ENCODE measurements around the gene AKTIP.
"Not testable (repeated sequence)": the region's sequence is repeated elsewhere in the genome, so short reads cannot be mapped to it uniquely, and the experiment has no call there.

The AKTIP gene

DNA sequence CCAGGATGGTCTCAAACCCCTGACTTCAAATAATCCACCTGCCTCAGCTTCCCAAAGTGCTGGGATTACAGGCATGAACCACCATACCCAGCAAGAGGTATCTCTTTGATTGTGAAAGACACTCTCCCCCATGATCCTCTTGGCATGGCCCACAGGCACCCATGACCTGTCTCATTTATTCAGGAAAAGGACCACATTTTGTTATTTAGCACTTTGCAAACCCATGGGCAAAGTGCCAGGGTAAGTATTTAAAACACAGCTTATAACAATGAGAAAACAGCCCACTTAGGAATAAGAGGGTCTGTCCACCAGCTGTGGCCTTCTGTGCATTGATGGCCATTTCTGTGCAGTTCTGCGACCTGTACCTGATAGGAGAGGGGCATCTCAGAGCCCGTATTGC is 12.8 kb upstream of the AKTIP start:
- DNase-seq (ENCODE audit: low read depth), result no peak

DNA sequence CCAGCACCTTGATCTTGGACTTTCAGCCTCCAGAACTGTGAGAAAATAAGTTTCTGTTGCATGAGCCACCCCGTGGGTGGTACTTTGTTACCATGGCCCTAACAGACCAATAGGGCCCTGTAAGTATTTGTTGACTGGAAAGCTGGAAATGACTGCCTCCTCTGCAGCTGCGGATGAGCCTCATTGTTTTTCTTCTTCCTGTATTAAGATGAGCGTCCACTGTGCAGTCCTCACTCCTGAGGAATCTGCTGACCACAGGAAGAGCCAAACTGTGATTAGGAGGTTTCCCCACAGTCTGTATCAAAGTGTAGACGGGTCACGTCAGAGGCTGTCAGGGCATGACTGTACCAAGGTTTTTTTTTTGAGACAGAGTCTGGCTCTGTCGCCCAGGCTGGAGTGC is 12.2 kb upstream of the AKTIP start:
- DNase-seq (ENCODE audit: low read depth), result no peak

DNA sequence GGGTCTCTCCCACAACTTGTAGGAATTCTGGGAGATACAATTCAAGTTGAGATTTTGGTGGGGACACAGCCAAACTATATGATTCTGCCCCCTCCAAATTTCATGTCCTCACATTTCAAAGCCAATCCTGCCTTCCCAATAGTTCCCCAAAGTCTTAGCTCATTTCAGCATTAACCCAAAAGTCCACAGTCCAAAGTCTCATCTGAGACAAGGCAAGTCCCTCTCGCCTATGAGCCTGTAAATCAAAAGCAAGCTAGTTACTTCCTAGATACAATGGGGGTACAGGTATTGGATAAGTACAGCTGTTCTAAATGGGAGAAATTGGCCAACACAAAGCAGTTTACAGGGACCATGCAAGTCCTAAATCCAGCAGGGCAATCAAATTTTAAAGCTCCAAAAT is 9.8 kb upstream of the AKTIP start:
- not testable (repeated sequence) for DNase-seq (ENCODE audit: low read depth)

DNA sequence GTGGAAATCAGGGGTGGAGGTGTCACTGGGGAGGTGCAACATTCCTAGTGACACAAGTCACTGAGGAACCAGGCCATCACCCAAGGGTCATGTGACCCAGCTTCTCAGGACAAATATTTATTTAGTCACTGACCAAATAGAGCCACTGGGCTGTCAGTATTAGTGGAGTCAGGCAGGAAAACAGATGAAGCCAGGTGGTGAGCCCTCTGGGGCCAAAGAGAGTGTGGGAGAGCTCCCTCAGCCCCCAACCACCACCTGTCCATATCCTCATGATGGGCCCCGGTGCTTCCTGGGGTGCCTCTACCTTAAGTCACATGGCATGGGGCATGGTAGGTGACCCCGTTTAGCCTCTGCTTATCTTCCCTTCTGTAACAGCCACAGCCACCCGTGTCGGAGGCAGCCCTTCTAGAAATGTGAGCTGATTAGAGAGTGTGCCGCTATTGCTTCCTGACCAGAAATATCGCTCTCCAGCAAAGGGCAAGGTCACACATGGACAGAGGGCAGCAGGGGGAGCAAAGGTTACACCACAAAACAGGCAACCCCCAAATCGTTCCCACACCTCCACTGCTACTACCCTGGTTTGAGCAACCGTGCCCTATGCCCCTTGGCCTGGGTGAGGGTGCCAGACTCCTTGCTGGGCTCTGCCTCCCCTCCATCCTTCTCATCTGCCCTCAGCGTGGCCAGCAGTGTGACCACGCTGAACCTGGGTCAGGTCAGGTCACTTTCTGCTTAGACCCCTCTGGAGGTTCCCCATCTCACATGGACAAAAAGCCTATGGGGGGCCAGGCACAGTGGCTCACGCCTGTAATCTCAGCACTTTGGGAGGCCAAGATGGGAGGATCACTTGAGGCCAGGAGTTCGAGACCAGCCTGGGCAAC is 8.6 kb upstream of the AKTIP start:
- no peak for DNase-seq (ENCODE audit: low read depth)

DNA sequence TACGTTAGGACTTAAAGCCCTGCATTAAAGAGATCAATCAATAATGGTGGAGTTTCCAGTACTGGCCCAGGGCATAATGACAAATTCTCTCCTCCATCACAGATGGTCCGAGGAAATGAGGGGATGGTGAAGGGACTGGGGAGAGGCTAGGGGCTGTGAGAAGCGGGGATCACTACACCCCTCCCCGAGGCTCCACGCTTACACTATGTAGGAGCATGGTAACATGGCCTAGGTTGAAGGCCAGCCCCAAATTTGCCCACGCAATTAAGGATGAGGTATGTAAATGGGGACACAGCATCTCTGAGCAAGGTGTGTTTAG is 8.0 kb upstream of the AKTIP start:
- no peak for DNase-seq (ENCODE audit: low read depth)

DNA sequence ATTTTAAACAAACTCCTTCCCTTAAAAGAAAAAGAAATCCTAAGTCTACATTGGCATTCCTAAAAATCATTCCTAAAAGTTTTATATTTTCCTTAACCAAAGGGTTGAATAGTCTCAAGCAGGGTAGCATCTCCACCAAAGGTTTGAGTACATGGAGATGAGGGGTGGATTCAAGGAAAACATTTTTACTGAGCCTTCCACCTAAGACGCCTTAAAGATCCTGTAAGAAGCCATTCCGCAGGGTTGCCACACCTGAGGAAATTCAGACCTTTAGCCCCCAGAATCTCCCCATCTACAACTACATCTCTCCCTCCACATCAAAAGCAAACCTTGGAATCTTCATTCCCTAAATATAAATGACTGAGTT is 7.7 kb upstream of the AKTIP start:
- no peak for DNase-seq (ENCODE audit: low read depth)

DNA sequence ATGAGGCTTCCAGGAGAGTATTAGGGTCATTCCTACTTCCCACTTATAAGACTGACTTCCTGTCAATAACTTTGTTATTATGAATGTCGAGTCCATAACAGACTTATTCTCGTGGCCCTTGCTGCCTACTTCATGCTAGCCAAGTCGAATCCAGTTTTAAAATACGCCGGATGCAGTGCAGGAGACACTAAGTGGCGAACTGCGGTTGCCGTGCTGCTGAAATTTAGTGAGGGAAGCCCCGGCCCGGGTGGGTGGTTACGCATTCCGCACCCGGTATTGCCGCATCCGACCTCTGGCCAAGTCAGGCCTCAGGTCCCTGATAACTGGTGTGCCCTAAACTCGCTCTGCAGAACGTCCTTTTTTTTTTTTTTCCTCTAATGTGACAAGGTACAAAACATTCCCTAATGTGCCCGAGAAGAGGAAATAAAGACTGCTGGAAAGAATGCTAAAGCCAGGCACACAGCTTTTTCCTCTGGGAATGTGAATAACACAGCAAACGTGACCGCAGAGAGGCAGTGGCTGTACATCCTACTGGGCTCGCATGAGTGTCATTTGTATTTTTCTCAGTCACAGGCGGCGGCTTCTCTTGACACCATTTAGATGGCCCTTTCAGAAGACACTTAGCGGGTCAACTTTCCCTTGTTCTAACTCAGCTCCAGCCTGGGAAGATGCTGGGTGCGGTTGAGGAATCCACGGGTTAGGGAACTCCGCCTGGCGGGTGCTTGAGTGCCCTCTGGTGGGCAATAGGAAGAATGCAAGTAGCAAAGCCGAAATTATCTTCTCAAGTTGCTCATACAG is 7.1 kb upstream of the AKTIP start:
- DNase-seq (ENCODE audit: low read depth), result no peak

DNA sequence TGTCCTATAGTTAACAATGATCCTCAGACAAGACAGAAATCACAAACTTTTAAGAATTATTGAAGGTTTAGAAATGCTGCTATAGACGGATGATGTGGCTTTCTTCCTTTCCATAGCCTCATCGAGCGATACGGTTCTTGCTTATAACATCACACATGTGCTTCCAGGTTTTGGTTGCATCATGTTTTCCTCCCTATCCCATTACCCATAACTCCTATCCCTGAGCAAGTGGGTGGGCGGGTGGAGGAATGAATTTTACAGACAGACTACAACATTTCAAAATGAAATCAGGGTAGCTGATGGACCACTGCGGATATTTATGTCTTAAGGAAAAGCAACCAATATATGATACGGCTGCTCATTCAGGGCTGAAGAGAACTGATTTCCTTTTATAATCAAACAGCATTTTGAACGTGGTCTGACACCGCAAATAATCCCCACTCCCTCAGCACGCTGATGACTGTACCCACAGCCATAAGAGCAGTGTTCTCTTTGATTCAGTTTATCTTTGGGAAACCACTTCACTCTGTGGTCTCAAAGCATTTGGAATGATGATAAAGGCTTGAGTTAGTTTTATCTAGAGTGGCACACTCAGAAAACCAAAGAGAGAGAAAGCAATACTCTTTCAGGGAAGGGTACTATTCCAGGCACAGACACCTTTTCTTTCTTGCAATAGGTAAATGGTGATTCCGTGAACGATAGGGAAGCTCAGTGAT is 4.6 kb upstream of the AKTIP start:
- DNase-seq (ENCODE audit: low read depth), result no peak

DNA sequence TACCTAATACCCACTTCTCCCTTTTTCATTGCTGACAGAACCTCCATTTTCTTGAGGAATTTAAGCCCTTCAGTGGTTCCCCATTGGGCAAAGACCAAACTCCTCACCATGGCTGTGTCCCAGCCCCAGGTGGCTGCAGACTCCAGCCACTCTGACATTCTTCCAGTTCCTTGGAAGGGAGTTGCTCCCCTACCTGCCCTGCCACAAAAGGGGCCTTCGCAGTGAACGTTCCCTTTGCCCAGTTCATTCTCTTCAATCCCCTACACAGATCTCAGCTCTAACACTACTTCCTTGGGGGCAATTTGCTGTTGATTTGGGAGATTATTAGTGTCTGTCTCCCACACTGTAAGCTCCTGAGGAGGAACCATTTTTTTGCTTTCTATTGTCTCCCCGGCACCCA is 3.2 kb upstream of the AKTIP start:
- no peak for DNase-seq (ENCODE audit: low read depth)

DNA sequence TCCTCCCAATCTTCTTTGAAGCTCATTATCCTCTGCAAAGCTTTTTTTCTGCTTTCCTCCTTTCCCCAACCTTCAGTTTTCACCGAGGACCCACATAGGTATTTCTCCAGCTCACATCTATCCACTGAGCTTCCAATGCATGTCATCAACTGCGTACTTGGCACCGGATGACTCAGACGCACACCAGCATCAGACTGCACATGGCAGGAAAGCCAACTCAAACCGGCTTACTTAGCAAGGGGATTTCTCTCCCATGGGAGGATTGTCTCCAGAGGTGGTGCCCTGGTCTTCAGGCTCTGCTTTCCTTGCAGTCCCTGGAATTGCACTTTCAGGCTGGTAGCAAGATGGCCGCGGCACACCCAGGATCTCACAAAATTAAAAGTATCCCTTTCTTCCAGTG is 1.7 kb upstream of the AKTIP start:
- no peak for DNase-seq (ENCODE audit: low read depth)

DNA sequence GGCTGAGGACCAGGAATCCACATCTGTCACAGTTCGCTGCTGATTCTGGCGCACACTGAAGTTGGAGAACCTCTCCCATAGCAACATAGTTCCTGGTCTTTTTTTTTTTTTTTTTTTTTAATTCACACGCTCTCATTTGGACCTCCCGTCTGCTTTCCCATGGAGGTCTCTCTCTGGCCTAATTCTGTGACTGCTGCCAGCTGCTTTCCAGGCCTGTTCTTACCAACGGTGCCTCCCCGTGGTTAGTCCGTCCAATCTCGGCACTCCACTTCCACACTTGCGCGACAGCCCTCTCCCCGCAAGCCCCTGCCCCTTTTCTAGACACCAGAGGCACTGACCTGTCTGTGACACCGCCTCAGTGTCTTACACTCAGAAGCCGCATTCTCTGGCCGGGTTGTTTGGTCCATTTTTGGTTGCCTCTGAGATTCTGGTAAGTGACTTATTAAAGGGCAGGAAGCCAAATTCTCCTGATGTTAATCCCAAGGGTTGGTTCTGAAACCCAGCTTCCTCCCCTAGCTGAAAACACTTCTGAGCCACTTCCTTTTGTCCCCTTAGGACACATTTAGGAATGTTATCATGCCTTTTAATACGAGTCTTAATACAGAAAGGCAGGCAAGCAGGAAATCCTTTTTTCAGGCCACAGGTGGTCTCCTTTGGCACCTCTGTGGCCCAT is 1.1 kb upstream of the AKTIP start:
- DNase-seq (ENCODE audit: low read depth), result no peak

DNA sequence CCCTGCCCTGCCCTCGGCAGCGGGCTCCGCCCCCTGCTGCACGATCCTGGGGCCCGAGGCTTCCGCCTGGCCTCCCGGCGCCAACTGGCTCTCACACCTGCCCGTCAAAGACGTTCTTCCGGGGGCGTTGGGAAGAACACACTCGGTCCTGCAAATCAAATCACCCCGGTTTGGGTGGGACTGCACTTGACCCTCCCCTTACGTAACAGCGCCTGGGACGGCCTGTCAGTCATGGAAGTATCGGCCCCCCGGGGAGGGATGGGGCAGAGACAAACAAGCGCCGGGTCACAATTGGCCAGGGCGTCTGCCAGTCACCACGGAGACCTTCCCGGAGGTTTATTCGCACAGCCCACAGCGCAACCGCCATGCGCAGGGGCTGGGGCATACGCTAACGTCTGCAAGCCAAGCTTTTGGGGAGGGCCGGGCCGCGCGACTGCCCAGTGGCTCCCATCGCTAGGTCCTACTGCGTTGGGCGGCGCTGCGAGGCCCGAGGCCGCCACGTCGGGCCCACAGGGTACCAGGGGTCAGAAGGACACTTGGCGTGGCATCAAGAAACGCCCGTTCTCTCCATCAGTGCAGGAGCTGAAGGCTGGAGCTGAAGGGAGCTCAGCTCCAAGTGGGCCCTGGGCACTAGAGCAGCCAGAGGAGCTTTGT is 388 bp upstream of the AKTIP start:
- DNase-seq (ENCODE audit: low read depth), result peak; percentile 99

DNA sequence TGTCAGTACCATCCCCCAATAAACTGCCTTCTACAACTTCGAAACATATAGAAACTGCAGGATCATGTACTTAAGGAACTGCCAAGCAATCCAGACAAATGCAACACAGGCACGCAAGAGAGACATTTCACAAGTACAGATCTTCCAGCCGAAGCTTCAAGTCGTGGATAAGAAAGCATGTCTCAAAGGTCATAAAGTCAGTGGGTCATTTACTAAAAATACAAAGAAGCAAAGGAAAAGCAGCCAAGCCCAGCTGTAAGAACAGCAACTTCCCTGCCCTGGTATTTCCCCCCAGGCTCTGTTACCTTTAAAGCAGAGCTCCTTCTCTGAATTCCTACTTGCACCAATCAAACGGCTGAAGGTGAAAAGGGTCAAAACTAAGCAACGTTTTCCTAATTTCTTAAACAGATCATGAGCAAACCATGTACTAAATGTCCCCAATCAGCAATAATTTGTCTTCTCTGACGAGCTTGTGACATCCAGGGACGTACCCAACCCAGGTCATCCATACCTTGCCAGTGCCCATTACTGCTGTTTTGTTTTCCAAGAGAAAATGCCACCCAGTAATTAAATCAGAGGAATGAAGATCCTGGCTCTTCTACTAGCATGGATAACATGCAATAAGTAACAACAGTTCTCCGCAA is 1.7 kb downstream of the AKTIP start:
- no peak for DNase-seq (ENCODE audit: low read depth)

DNA sequence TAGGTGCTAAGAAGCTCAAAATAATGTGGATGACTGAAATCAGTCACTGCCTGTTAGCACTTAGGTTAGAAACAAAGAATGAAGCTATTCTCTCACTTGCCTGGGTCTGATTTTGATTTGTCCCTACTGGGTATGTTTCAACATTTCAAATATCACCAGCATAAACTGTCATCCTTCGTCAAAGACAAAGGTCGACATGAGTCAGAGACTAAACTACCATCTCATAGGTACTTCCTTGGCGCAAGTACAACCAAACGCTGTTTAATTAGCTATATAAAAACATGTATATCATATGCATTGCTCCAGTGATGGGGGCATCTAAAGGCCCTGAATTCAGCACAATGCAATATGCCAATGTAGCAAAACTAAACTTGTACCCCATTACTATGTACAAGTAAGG is 4.0 kb downstream of the AKTIP start:
- no peak for DNase-seq (ENCODE audit: low read depth)

DNA sequence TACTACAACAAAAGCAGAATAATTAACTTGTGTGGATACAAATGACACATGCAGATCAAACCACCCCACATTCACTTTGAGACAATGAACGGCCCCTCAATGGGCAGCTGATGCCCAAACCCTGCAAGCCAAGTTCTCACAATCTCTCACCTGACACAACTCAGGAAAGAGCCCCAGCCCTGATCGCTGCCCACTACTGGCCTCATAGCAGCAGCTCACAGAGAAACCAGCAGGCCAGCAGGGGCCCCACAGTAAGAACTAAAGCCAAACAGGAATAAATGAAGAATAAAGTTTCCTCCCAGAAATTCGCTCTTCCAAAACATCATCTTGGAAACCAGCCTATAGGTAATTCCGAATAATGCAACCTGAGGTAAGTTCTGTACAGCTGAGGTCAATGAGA is 7.7 kb downstream of the AKTIP start:
- DNase-seq (ENCODE audit: low read depth), result no peak

DNA sequence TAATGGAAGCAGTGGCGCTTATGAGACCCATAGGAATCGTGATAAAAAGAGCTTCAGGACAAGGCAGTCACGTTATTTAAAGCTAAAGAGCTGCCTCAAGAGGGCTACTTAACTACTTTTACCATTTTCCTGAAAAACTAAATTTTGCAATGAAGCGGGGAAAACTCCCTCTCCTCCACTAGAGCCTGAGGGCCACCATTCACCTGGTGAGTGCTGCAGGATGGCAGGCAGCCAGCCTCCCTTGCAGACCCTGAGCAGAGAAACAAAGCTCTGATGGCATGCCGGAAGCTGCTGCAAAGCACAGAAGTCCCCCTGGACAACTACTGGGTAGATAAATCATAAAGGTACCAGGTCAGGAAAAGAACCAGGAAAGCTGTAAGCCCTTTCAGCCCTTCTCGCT is 8.4 kb downstream of the AKTIP start:
- DNase-seq (ENCODE audit: low read depth), result no peak

DNA sequence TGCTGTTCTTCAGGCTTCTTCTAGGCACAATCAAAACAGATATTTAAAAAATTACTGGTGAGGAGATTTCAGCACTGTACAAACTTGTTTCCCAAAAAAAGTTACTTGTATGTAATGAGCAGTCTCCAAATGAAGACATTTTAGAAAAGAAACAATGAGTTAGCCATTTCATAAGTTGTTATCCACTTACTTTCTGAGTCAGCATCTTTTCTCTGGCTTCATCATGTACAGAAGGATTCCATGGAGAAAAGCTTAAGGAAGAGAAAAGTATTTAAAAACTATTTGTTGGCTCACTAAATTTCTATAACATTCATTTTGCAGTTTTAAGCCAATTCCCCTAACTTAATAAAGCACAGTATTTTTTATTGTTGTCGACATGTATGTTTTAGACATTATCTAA is 10.5 kb downstream of the AKTIP start:
- DNase-seq (ENCODE audit: low read depth), result no peak

DNA sequence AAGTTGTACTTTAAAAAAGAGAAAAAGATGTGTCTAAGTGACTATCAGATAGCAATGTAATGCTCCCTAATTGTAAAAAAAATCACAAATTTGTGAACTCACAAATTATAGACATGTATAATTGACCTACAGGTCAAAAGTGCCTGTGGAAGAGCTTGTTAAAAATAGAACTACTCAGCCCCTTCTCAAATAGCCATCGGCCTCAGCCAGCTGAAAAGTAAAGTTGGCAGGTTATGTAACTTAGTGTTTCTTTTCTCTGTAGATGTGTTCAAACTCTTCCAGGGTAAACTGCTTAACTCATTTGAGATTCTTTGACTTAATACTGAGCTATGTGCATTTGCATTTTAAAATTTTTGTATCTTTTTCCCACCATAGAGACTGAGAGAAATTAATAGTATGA is 13.3 kb downstream of the AKTIP start:
- DNase-seq (ENCODE audit: low read depth), result no peak

DNA sequence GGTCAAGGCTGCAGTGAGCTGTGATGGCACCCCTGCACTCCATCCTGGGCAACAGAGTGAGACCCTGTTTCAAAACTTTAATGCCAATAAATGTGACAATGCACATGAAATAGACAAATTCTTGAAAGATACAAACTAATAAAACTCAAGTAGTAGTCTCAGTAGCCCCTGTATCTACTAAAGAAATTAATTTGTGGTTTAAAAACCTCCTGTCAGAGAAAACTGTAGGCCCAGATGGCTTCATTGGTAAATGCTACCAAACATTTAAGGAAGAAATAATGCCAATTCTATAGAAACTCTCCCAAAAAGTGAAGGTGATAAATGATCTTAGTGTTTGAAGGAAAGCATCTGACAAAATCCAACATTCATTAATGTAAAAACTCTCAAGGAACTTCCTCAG is 16.8 kb downstream of the AKTIP start:
- DNase-seq (ENCODE audit: low read depth), result no peak

DNA sequence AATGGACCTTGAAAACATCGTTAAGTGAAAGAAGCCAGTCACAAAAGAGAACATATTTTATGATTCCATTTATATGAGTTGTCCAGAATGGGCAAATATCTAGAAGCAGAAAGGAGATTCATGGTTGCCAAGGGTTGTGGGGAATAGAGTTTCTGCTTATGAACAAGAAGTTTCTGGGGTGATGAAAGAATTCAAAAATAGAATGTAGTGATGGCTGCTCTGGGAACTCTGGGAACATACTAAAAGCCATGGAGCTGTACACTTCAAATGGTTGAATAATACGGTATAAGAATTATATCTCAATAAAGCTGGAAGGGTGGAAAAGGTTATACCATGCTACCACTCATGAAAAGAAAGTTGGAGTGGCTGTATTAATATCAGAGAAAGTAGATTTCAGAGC is 18.5 kb downstream of the AKTIP start:
- no peak for DNase-seq (ENCODE audit: low read depth)

DNA sequence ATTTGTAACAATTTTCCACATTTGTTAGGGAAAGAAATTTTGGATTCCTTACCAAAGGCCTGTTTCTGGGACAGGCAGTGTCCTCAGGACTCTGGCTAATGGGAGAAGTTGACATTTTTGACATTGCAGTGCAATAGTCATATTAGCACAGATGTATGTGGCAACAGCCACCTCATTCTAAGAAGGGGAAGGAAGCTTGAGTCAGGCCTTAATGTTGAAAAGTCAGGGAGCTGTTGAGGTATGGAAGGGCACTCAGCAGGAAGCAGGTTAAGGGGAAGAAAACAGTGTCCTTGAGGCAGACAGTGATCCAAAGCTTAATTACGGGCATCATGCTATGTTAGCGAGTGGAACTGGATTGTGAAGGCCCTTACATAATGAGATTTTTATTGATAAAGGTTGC is 20.9 kb downstream of the AKTIP start:
- DNase-seq (ENCODE audit: low read depth), result no peak

DNA sequence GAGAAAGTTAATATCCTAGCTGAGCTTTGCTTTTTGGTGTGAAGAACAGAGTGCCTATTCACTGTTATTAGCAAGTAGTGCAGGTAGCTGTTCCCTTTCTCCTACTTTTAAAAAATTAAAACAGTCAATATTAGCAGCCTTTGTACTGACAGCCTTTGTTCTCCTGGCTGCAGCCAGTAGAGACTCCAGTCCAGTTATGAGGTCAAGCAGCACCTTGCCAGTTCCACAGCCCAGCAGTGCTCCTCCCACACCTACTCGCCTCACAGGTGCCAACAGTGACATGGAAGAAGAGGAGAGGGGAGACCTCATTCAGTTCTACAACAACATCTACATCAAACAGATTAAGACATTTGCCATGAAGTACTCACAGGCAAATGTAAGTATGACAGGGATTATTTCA is 22.6 kb downstream of the AKTIP start:
- DNase-seq (ENCODE audit: low read depth), result no peak
